HL-60 (cell line): ENCODE measurements around the gene NDUFAF7.

Source experiments
- DNase-seq, 2 experiments: peaks; one replicate each; pipeline ENCODE4 v3.0.0-alpha.2; 2010 to 2020; ENCODE audit warnings: low read depth in 1 of 2, low spot score in 1 of 2
- H3K27ac ChIP-seq: fragments of 250-450 bp; sonication (Bioruptor Pico); replicated peaks from 2 replicates; pipeline ENCODE4 v1.5.1; 2020; ENCODE audit warnings: mild to moderate bottlenecking, moderate library complexity
- H3K27me3 ChIP-seq: fragments of 250-450 bp; sonication (Bioruptor Pico); 2 replicates; pipeline ENCODE4 v1.5.1; 2021; ENCODE audit warnings: mild to moderate bottlenecking, moderate library complexity; ENCODE audit not compliant: insufficient read depth, poor library complexity, severe bottlenecking
- H3K4me3 ChIP-seq: replicated peaks from 2 replicates; pipeline ENCODE4 v1.5.1; 2011; ENCODE audit warnings: mild to moderate bottlenecking, control low read depth, low read length; ENCODE audit not compliant: insufficient read depth
- CTCF ChIP-seq: IDR thresholded peaks from one replicate; pipeline ENCODE4 v1.5.1; 2011; ENCODE audit warnings: low read length, control low read depth, inconsistent platforms; ENCODE audit not compliant: insufficient read depth
- GABPA ChIP-seq: IDR thresholded peaks from 2 replicates; pipeline ENCODE4 v1.6.1; 2012; ENCODE audit warnings: low read depth
- POLR2AphosphoS5 ChIP-seq: IDR thresholded peaks from 2 replicates; pipeline ENCODE4 v1.6.1; 2012; ENCODE audit warnings: low read depth
- REST ChIP-seq: IDR thresholded peaks from 2 replicates; pipeline ENCODE4 v1.6.1; 2012; ENCODE audit warnings: low read depth; ENCODE audit not compliant: insufficient replicate concordance
- SPI1 ChIP-seq: IDR thresholded peaks from 2 replicates; pipeline ENCODE4 v1.6.1; 2012; ENCODE audit warnings: low read depth, mild to moderate bottlenecking, borderline replicate concordance
- long read RNA-seq: library from polyadenylated mRNA; unstranded; transcript quantifications from one replicate; pipeline ENCODE4 v2.0.0, GENCODE V29; 2020

Gene NDUFAF7
- long read RNA-seq, transcript NDUFAF7-201 (10 exons, 2,176 nt), result major isoform, 97 of 148 reads
- long read RNA-seq, partial matches to known transcripts, result 11 of 148 reads
- long read RNA-seq, other reads (novel, unspliced or antisense), result 40 of 148 reads

GRCh38 chr2:37231241-37232130, at the start of gene NDUFAF7, which contains the start of gene CEBPZ:
NDUFAF7 (plus strand) TSS chr2:37231658; CDS start chr2:37231706, 48 bp downstream.
CEBPZ (minus strand) TSS chr2:37231596; CDS start chr2:37231567, 29 bp downstream.
- no peaks in the 10 kb centered on the region for H3K27me3 ChIP-seq
- peak within 1 kb of the TSS; percentile 86 for H3K4me3 ChIP-seq
- DNase-seq, result peak; percentile 79 to 96
- peak; percentile 90 for TF ChIP-seq POLR2AphosphoS5
- no peak for TF ChIP-seq CTCF
- TF ChIP-seq SPI1, result no peak
- TF ChIP-seq REST, result peak; percentile 71
- peak; percentile 83 for TF ChIP-seq GABPA
- H3K27ac ChIP-seq, result peak within 1 kb of the TSS; percentile 86

- Histone ChIP-seq H3K4me3 (no peak overlapping the region), H3K27ac (no peak overlapping the region), H3K27me3 (no peaks in the 10 kb centered on the region)
- TF ChIP-seq REST (no peak), POLR2AphosphoS5 (no peak), GABPA (no peak), SPI1 (no peak), CTCF (no peak)
- no peak for DNase-seq
These were observed 49.5 kb upstream of the NDUFAF7 start for GRCh38 chr2:37181726-37182684.

GRCh38 chr2:37188570-37188969, 42.9 kb upstream of the NDUFAF7 start, which contains the start of gene SULT6B1:
SULT6B1 (minus strand) TSS chr2:37188670; CDS start chr2:37188640, 30 bp downstream.
- Histone ChIP-seq H3K27ac (peak within 1 kb of the TSS; percentile 82), H3K4me3 (no peak within 1 kb of the TSS), H3K27me3 (no peaks in the 10 kb centered on the region)
- DNase-seq, result no peak
- TF ChIP-seq POLR2AphosphoS5, result no peak
- TF ChIP-seq SPI1, result no peak
- no peak for TF ChIP-seq REST
- no peak for TF ChIP-seq CTCF
- TF ChIP-seq GABPA, result no peak
